ENCODE measurements around the gene CTSW. TPM values are rescaled to one million over a fixed set of nuclear protein-coding genes. Genes with fewer than 3 reads are reported as not detected.

Gene CTSW
- polyA plus RNA-seq, 1 of the 3 experiments (the other 2 are of a cell fraction) = 0.49 TPM

DNA sequence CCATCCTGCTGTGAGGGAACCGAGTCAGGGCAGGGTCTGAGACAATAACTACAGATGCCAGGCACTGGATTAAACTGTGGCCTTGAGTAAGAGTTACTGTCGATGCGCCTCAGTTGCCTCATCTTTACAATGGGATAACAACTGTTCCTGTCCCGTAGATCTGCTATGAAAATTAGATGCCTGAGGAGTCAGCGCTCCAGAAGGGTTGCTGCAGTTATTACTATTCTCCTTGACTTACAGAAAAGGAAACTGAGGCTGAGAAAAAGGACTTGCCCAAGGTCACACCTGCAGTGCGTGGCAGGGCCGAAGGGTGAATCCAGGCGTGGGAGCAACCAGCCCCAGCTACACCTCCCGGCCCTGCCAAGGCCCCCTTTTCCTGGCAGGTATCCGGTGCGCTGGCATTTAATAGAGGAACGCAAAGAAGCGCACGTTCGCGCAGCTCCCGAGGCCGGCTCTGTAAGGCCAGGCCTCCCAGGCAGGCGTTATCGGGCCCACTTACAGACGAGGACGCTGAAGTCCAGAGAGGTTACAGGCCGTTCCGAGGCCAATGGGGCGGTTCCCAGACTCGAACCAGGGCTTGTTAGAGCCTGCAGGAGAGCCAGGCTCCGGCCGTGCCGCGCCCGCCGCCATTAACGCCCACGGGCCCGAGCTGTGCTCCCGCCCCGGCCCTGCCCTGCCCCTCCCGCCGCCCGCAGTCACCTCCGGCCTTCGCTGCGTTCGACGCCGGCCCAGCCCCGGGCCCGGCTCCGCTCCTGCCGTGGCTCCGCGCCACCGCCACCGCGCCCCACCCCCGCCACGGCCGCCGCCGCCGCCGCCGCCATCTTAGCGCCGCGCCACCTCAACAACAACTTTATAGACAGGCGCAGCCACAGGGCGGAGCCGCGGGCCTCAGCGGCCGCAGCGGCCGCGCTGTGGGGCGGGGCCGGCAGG, 38.8 kb downstream of the CTSW start, which contains the start of gene C11orf68:
C11orf68 (minus strand) TSS at position 852 of the 930 bp plus-strand sequence; CDS start at position 821, 31 bp downstream.
- H3K4me3 ChIP-seq (ENCODE audit: low read depth in 2 of 2, low read length in 1 of 2) = peak within 1 kb of the TSS; percentile 90 to 92
- H3K27me3 ChIP-seq (ENCODE audit: insufficient read depth) = no peaks in the 10 kb centered on the region
- peaks cover 12 to 21% of the 10 kb centered on the region in 2 experiments for H3K36me3 ChIP-seq (replicated peaks in 1 of 2; ENCODE audit: control insufficient read depth in 1 of 2, insufficient read depth in 2 of 2, low read length in 1 of 2)
- H2AFZ ChIP-seq (ENCODE audit: low read depth) = peak within 1 kb of the TSS; percentile 51; the same call in 1 of the 2 replicates
- H3K4me1 ChIP-seq (ENCODE audit: control insufficient read depth in 1 of 2, insufficient read depth in 2 of 2, low read depth in 1 of 2, low read length in 1 of 2) = peaks cover 32 to 45% of the 10 kb centered on the region in 2 experiments; a peak in 3 of 4 replicates
- no peaks in the 10 kb centered on the region for H3K9me2 ChIP-seq
- peaks cover 73% of the 10 kb centered on the region for H3K79me2 ChIP-seq (ENCODE audit: insufficient read depth)
- 7% methylated on average over 33 of the region's 77 CpGs for WGBS (ENCODE audit: low lambda C conversion rate)
- DNase-seq = no peak
- peak within 1 kb of the TSS; percentile 99 for H3K4me2 ChIP-seq
- CTCF ChIA-PET = interaction anchor here (1.0 to 3.3 kb wide), 6 partner anchors 17 to 58 kb away, joined by 3 to 24 read pairs (median 6); partner anchors contain the start of genes CCDC85B, FIBP and MUS81
- 0 out of 2 replicates have a peak, but pooled peaks cover 4% of the 10 kb centered on the region for H4K20me1 ChIP-seq (ENCODE audit: insufficient read depth)
- H3F3A ChIP-seq (replicated peaks; ENCODE audit: insufficient read depth) = peaks cover 29% of the 10 kb centered on the region
- peak within 1 kb of the TSS; percentile 87 to 97 for H3K27ac ChIP-seq (ENCODE audit: low read depth in 2 of 2, low read length in 1 of 2)
- no peaks in the 10 kb centered on the region for H3K9me3 ChIP-seq
- POLR2A ChIA-PET = interaction anchor here (0.6 to 1.5 kb wide), 4 partner anchors 18 to 34 kb away, joined by 3 to 4 read pairs (median 3); partner anchors contain the start of gene FOSL1
- peak within 1 kb of the TSS; percentile 99 for H3K9ac ChIP-seq
- peak; percentile 43 for TF ChIP-seq MXI1 (IDR thresholded peaks at IDR 0.05; ENCODE audit: low read depth, low read length)
- TF ChIP-seq YY1 (IDR thresholded peaks at IDR 0.05; ENCODE audit: low read depth) = peak; percentile 89
- TF ChIP-seq, protein P1, sequence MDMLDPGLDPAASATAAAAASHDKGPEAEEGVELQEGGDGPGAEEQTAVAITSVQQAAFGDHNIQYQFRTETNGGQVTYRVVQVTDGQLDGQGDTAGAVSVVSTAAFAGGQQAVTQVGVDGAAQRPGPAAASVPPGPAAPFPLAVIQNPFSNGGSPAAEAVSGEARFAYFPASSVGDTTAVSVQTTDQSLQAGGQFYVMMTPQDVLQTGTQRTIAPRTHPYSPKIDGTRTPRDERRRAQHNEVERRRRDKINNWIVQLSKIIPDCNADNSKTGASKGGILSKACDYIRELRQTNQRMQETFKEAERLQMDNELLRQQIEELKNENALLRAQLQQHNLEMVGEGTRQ (IDR thresholded peaks at IDR 0.05; ENCODE audit: borderline replicate concordance, low read depth, low read length) = no peak

DNA sequence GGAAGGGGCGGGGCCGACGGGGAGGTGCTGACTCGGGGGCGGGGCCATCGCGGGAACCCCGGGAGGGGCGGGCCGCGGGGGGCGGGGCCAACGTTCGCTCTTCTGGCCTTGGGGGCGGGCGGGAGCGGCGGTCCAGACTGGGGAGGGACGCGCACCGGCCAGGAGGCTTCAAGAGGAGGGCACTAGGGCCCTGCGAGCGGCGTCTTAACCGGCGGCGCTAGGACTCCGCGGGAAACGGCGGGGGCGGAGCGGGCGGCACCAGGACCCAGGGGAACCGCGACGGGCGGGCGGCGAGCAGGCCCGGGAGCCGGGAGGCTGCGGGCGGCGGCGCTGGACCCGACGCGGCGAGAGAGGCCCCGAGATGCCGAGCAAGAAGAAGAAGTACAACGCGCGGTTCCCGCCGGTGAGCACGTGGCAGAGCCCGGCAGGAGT, 39.5 kb downstream of the CTSW start, which contains the start of gene DRAP1:
DRAP1 (plus strand) TSS at position 286 of the 432 bp plus-strand sequence; CDS start at position 362, 76 bp downstream.
- Histone ChIP-seq H3K9me2 (no peaks in the 10 kb centered on the region), H3K4me3 (ENCODE audit: low read depth in 2 of 2, low read length in 1 of 2) (peak within 1 kb of the TSS; percentile 90 to 92), H3K9me3 (no peaks in the 10 kb centered on the region), H3K4me1 (ENCODE audit: control insufficient read depth in 1 of 2, insufficient read depth in 2 of 2, low read depth in 1 of 2, low read length in 1 of 2) (peaks cover 32 to 43% of the 10 kb centered on the region in 2 experiments; a peak in 3 of 4 replicates), H3F3A (replicated peaks; ENCODE audit: insufficient read depth) (peaks cover 32% of the 10 kb centered on the region), H4K20me1 (ENCODE audit: insufficient read depth) (0 out of 2 replicates have a peak, but pooled peaks cover 4% of the 10 kb centered on the region), H3K4me2 (peak within 1 kb of the TSS; percentile 99), H3K27ac (ENCODE audit: low read depth in 2 of 2, low read length in 1 of 2) (peak within 1 kb of the TSS; percentile 87 to 97), H3K79me2 (ENCODE audit: insufficient read depth) (peaks cover 67% of the 10 kb centered on the region), H2AFZ (ENCODE audit: low read depth) (peak within 1 kb of the TSS; percentile 51; the same call in 1 of the 2 replicates), H3K27me3 (ENCODE audit: insufficient read depth) (no peaks in the 10 kb centered on the region), H3K36me3 (replicated peaks in 1 of 2; ENCODE audit: control insufficient read depth in 1 of 2, insufficient read depth in 2 of 2, low read length in 1 of 2) (peaks cover 12 to 24% of the 10 kb centered on the region in 2 experiments), H3K9ac (peak within 1 kb of the TSS; percentile 99)
- 0% methylated on average over 13 of the region's 59 CpGs for WGBS (ENCODE audit: low lambda C conversion rate)
- peak; percentile 100 for DNase-seq
- ChIA-PET POLR2A (interaction anchor here (0.9 to 1.5 kb wide), 2 partner anchors 18 to 29 kb away, joined by 3 to 4 read pairs; partner anchors contain the start of genes CCDC85B and FOSL1), CTCF (interaction anchor here (1.0 to 5.5 kb wide), 6 partner anchors 14 to 59 kb away, joined by 3 to 24 read pairs (median 8); partner anchors contain the start of genes CCDC85B, FIBP and MUS81)
- TF ChIP-seq EP300 (IDR thresholded peaks at IDR 0.05; ENCODE audit: borderline replicate concordance in 1 of 2, low read depth in 1 of 2, low read length in 1 of 2) (peak in 1 of 2 experiments; percentile 29; a peak in 1 of 4 replicates), RFX5 (IDR thresholded peaks at IDR 0.05; ENCODE audit: low read length) (no peak), GABPA (IDR thresholded peaks at IDR 0.05; ENCODE audit: low read depth) (peak; percentile 53), CHD2 (IDR thresholded peaks at IDR 0.05; ENCODE audit: low read length, partially characterized antibody) (peak; percentile 76), POLR2AphosphoS5 (IDR thresholded peaks at IDR 0.05; ENCODE audit: low read depth, low read length) (peak; percentile 24; the same call in 1 of the 2 replicates), MEF2A (IDR thresholded peaks at IDR 0.05; ENCODE audit: borderline replicate concordance, low read depth) (peak; percentile 51; the same call in 1 of the 2 replicates), TEAD4 (IDR thresholded peaks at IDR 0.05; ENCODE audit: borderline replicate concordance, insufficient read depth) (0 out of 2 replicates have a peak, but pooled peaks have one; percentile 21), RXRA (IDR thresholded peaks at IDR 0.05; ENCODE audit: borderline replicate concordance, low read depth) (no peak), NFIC (IDR thresholded peaks at IDR 0.05; ENCODE audit: borderline replicate concordance) (peak; percentile 39), SIN3A (IDR thresholded peaks at IDR 0.05; ENCODE audit: borderline replicate concordance, low read depth, low read length) (peak; percentile 99)
- TF ChIP-seq, protein P1 (IDR thresholded peaks at IDR 0.05; ENCODE audit: borderline replicate concordance, low read depth, low read length) = no peak
- TF ChIP-seq, protein P2, sequence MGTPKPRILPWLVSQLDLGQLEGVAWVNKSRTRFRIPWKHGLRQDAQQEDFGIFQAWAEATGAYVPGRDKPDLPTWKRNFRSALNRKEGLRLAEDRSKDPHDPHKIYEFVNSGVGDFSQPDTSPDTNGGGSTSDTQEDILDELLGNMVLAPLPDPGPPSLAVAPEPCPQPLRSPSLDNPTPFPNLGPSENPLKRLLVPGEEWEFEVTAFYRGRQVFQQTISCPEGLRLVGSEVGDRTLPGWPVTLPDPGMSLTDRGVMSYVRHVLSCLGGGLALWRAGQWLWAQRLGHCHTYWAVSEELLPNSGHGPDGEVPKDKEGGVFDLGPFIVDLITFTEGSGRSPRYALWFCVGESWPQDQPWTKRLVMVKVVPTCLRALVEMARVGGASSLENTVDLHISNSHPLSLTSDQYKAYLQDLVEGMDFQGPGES (IDR thresholded peaks at IDR 0.05; ENCODE audit: low read depth, low read length) = no peak
- TF ChIP-seq, protein P3, sequence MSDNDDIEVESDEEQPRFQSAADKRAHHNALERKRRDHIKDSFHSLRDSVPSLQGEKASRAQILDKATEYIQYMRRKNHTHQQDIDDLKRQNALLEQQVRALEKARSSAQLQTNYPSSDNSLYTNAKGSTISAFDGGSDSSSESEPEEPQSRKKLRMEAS (IDR thresholded peaks at IDR 0.05; ENCODE audit: low read depth) = peak; percentile 89
- TF ChIP-seq, protein P4, sequence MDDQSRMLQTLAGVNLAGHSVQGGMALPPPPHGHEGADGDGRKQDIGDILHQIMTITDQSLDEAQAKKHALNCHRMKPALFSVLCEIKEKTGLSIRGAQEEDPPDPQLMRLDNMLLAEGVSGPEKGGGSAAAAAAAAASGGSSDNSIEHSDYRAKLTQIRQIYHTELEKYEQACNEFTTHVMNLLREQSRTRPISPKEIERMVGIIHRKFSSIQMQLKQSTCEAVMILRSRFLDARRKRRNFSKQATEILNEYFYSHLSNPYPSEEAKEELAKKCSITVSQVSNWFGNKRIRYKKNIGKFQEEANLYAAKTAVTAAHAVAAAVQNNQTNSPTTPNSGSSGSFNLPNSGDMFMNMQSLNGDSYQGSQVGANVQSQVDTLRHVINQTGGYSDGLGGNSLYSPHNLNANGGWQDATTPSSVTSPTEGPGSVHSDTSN (IDR thresholded peaks at IDR 0.05) = peak; percentile 92

All from SK-N-SH (cell line).